HCT116 (cell line): ENCODE measurements around the gene TRIM6. TPM values are rescaled to one million over a fixed set of nuclear protein-coding genes. Genes with fewer than 3 reads are reported as not detected.

Experiments used
- ATAC-seq: fragments of 200-7000 bp; cut with Tn5 transposase; 2 replicates; pipeline ENCODE4 v1.9.1; 2020; ENCODE audit warnings: mild to moderate bottlenecking, moderate library complexity
- BruUV-seq: library from RNA; stranded (reverse); fragments of 400-500 nt; replicated peaks from 2 replicates; lab custom pipeline; 2021; lab: Mats Ljungman, UMichigan
- CTCF ChIA-PET: fragments of 300-600 bp; sonication (Branson Sonifier 250); formaldehyde crosslinking; loops from one replicate; lab custom pipeline; 2021; ENCODE audit warnings: antibody characterized with exemption; lab: Charles Lee
- POLR2A ChIA-PET: fragments of 300-600, 350-600 bp; sonication (Branson Sonifier 250); formaldehyde crosslinking; loops from one replicate; lab custom pipeline; 2021; ENCODE audit warnings: antibody characterized with exemption; lab: Charles Lee
- RAD21 ChIA-PET, 2 experiments: fragments of 300-600 bp; sonication (Branson Sonifier 250); formaldehyde crosslinking; loops; one replicate each; lab custom pipeline; 2023; ENCODE audit warnings: low total read pairs in 2 of 2; ENCODE audit not compliant: uncharacterized antibody in 2 of 2, unreplicated experiment in 2 of 2, low non-redundant PET in 1 of 2; lab: Charles Lee
- DNase-seq: peaks from one replicate; pipeline ENCODE4 v3.0.0-alpha.2; 2010; ENCODE audit warnings: low read depth, low spot score
- H2AFZ ChIP-seq: fragments of 200-600 bp; shearing (Covaris generic), sonication (generic); 2 replicates; pipeline ENCODE4 v1.6.1; 2017; ENCODE audit warnings: low read depth, mixed run types, mixed read lengths, antibody characterized with exemption, low read length; ENCODE audit not compliant: poor library complexity, severe bottlenecking
- H3K27ac ChIP-seq: 2 replicates; pipeline ENCODE4 v1.5.1; 2012; ENCODE audit warnings: low read depth, low read length
- H3K27me3 ChIP-seq: fragments of 200-600 bp; sonication (generic); 2 replicates; pipeline ENCODE4 v1.6.1; 2016; ENCODE audit warnings: mixed run types, low read length, mixed read lengths; ENCODE audit not compliant: insufficient read depth
- H3K36me3 ChIP-seq, 2 experiments: fragments of 200-500 bp in 1 of 2; fragments of 200-600 bp in 1 of 2; sonication (Bioruptor generic) in 1 of 2; sonication (generic) in 1 of 2; 2 replicates each; pipeline versions ENCODE4 v1.5.1 to v1.6.1; 2014 to 2016; ENCODE audit warnings: low read length in 2 of 2, inconsistent platforms in 1 of 2, mixed read lengths in 1 of 2, mixed run types in 1 of 2; ENCODE audit not compliant: insufficient read depth in 2 of 2, control insufficient read depth in 1 of 2
- H3K4me1 ChIP-seq, 2 experiments: fragments of 200-600 bp in 1 of 2; sonication (generic) in 1 of 2; 2 replicates each; pipeline versions ENCODE4 v1.5.1 to v1.6.1; 2012 to 2017; ENCODE audit warnings: low read length in 2 of 2, inconsistent platforms in 1 of 2, mild to moderate bottlenecking in 1 of 2, mixed read lengths in 1 of 2, mixed run types in 1 of 2, moderate library complexity in 1 of 2; ENCODE audit not compliant: insufficient read depth in 2 of 2, control insufficient read depth in 1 of 2
- H3K4me2 ChIP-seq: fragments of 200-600 bp; sonication (generic); 2 replicates; pipeline ENCODE4 v1.6.1; 2017; ENCODE audit warnings: mixed run types, low read length, mixed read lengths
- H3K4me3 ChIP-seq, 2 experiments: fragments of 200-600 bp in 1 of 2; sonication (generic) in 1 of 2; replicated peaks in 1 of 2; 2 replicates each; pipeline ENCODE4 v1.5.1; 2011 to 2016; ENCODE audit warnings: low read length in 2 of 2, control low read depth in 1 of 2, low read depth in 1 of 2, mild to moderate bottlenecking in 1 of 2, mixed read lengths in 1 of 2, mixed run types in 1 of 2
- H3K79me2 ChIP-seq: fragments of 200-600 bp; sonication (generic); 2 replicates; pipeline ENCODE4 v1.6.1; 2017; ENCODE audit warnings: mild to moderate bottlenecking, mixed run types, low read length, moderate library complexity, mixed read lengths; ENCODE audit not compliant: insufficient read depth
- H3K9ac ChIP-seq: fragments of 200-600 bp; sonication (generic); 2 replicates; pipeline ENCODE4 v1.6.1; 2016; ENCODE audit warnings: low read length, mixed read lengths
- H3K9me2 ChIP-seq: fragments of 200-600 bp; sonication (generic), shearing (Covaris generic); 2 replicates; pipeline ENCODE4 v1.6.1; 2017; ENCODE audit warnings: mixed run types, mild to moderate bottlenecking, moderate library complexity; ENCODE audit not compliant: insufficient read depth
- H3K9me3 ChIP-seq, 2 experiments: fragments of 200-500 bp in 1 of 2; fragments of 200-600 bp in 1 of 2; sonication (Bioruptor generic) in 1 of 2; sonication (generic) in 1 of 2; 2 replicates each; pipeline ENCODE4 v1.6.1; 2014 to 2017; ENCODE audit warnings: low read length in 2 of 2, mixed read lengths in 2 of 2, inconsistent platforms in 1 of 2, low read depth in 1 of 2, mild to moderate bottlenecking in 1 of 2, mixed run types in 1 of 2, moderate library complexity in 1 of 2; ENCODE audit not compliant: control insufficient read depth in 1 of 2, insufficient read depth in 1 of 2
- H4K20me1 ChIP-seq: fragments of 200-600 bp; sonication (generic), shearing (Covaris generic); 2 replicates; pipeline ENCODE4 v1.6.1; 2017; ENCODE audit warnings: mixed run types, mild to moderate bottlenecking, moderate library complexity; ENCODE audit not compliant: insufficient read depth
- CBX3 ChIP-seq: IDR thresholded peaks from 2 replicates; pipeline ENCODE4 v1.6.1; 2012; ENCODE audit warnings: low read depth
- CEBPB ChIP-seq: IDR thresholded peaks from 2 replicates; pipeline ENCODE4 v1.6.1; 2012; ENCODE audit warnings: low read depth
- CTCF ChIP-seq, 3 experiments: fragments of 200-600 bp in 1 of 3; sonication (generic) in 1 of 3; IDR thresholded peaks in 2 of 3; conservative IDR thresholded peaks in 1 of 3; 2 replicates each; pipeline ENCODE4 v1.5.1; 2012 to 2017; ENCODE audit warnings: low read depth in 2 of 3, low read length in 2 of 3, antibody characterized with exemption in 1 of 3, borderline replicate concordance in 1 of 3, control low read depth in 1 of 3, mild to moderate bottlenecking in 1 of 3, mixed read lengths in 1 of 3, mixed run types in 1 of 3, moderate library complexity in 1 of 3; ENCODE audit not compliant: insufficient read depth in 1 of 3
- EGR1 ChIP-seq: IDR thresholded peaks from 2 replicates; pipeline ENCODE4 v1.6.1; 2012; ENCODE audit warnings: low read depth
- ELF1 ChIP-seq: IDR thresholded peaks from 2 replicates; pipeline ENCODE4 v1.6.1; 2012; ENCODE audit warnings: low read depth, borderline replicate concordance
- EZH2 ChIP-seq: fragments of 200-600 bp; sonication (generic); IDR thresholded peaks from 2 replicates; pipeline ENCODE4 v1.6.1; 2017; ENCODE audit warnings: antibody characterized with exemption, mixed run types
- EZH2phosphoT487 ChIP-seq: fragments of 200-600 bp; IDR thresholded peaks from 2 replicates; pipeline ENCODE4 v1.6.1; 2018; ENCODE audit warnings: antibody characterized with exemption, borderline replicate concordance
- JUND ChIP-seq: IDR thresholded peaks from 2 replicates; pipeline ENCODE4 v1.6.1; 2012
- MAX ChIP-seq: IDR thresholded peaks from 2 replicates; pipeline ENCODE4 v1.6.1; 2012
- POLR2A ChIP-seq: IDR thresholded peaks from 2 replicates; pipeline ENCODE4 v1.7.0; 2011; ENCODE audit warnings: borderline replicate concordance; ENCODE audit not compliant: insufficient read depth, insufficient read length; ENCODE audit errors: extremely low read depth
- POLR2AphosphoS5 ChIP-seq: IDR thresholded peaks from 2 replicates; pipeline ENCODE4 v1.6.1; 2011; ENCODE audit warnings: mild to moderate bottlenecking, low read depth, low read length, moderate library complexity
- RAD21 ChIP-seq: IDR thresholded peaks from 2 replicates; pipeline ENCODE4 v1.6.1; 2012; ENCODE audit warnings: low read depth, mild to moderate bottlenecking
- REST ChIP-seq: IDR thresholded peaks from 2 replicates; pipeline ENCODE4 v1.6.1; 2012; ENCODE audit warnings: low read depth
- SIN3A ChIP-seq: IDR thresholded peaks from 2 replicates; pipeline ENCODE4 v1.6.1; 2012; ENCODE audit warnings: low read depth
- SP1 ChIP-seq: IDR thresholded peaks from 2 replicates; pipeline ENCODE4 v1.6.1; 2012; ENCODE audit warnings: low read depth
- SRF ChIP-seq: IDR thresholded peaks from 2 replicates; pipeline ENCODE4 v1.6.1; 2012; ENCODE audit warnings: low read depth
- TCF7L2 ChIP-seq: IDR thresholded peaks from 2 replicates; pipeline ENCODE4 v1.7.0; 2011; ENCODE audit warnings: borderline replicate concordance, inconsistent platforms; ENCODE audit not compliant: insufficient read depth, insufficient read length; ENCODE audit errors: extremely low read depth
- YY1 ChIP-seq: IDR thresholded peaks from 2 replicates; pipeline ENCODE4 v1.6.1; 2011; ENCODE audit warnings: low read length, low read depth, moderate library complexity, mild to moderate bottlenecking; ENCODE audit not compliant: insufficient replicate concordance; ENCODE audit errors: extremely low read depth
- ZBTB33 ChIP-seq: IDR thresholded peaks from 2 replicates; pipeline ENCODE4 v1.6.1; 2011; ENCODE audit warnings: mild to moderate bottlenecking, low read length, moderate library complexity; ENCODE audit not compliant: insufficient replicate concordance; ENCODE audit errors: extremely low read depth
- ZFX ChIP-seq: fragments of 450-650 bp; IDR thresholded peaks from 2 replicates; pipeline ENCODE4 v1.6.1; 2017
- intact Hi-C: fragments of 100-400 bp; cut with micrococcal nuclease; formaldehyde crosslinking; loops from 2 replicates; pipeline ENCODE4 v1.10.0; 2022
- total RNA-seq: library from RNA; stranded (reverse); gene quantifications from one replicate; pipeline ENCODE4 v1.2.1, GENCODE V29; 2021; ENCODE audit not compliant: unreplicated experiment

TRIM6 gene
- total RNA-seq, 1 experiment from 2014 or later = 3.0 TPM

GRCh38 chr11:5550440-5551095, 45.9 kb upstream of the TRIM6 start:
- Histone ChIP-seq H3K4me2 (peak overlapping the region; percentile 60), H3K4me3 (peak overlapping the region in 1 of 2 experiments; percentile 8; a peak in 1 of 4 replicates), H4K20me1 (no peaks in the 10 kb centered on the region), H3K9ac (peak overlapping the region; percentile 8), H3K36me3 (no peaks in the 10 kb centered on the region), H3K27me3 (peaks cover 16% of the 10 kb centered on the region), H3K9me3 (no peaks in the 10 kb centered on the region), H3K9me2 (no peaks in the 10 kb centered on the region), H3K4me1 (peaks cover 3 to 13% of the 10 kb centered on the region in 2 experiments), H3K79me2 (no peaks in the 10 kb centered on the region), H2AFZ (peak overlapping the region; percentile 46), H3K27ac (no peak overlapping the region)
- BruUV-seq = no TSS peak
- CTCF ChIA-PET = no interaction called here
- RAD21 ChIA-PET = no interaction called here
- POLR2A ChIA-PET = interaction anchor here (2.2 kb wide), 1 partner anchor 45 kb away, joined by 10 read pairs; no protein-coding TSS in a partner anchor
- peak; percentile 54 for DNase-seq
- intact Hi-C loops = loop anchor here (5.0 to 10.0 kb wide), 2 partner anchors 73 to 346 kb away; partner anchors contain the start of gene OR51V1
- peak; percentile 82 for ATAC-seq
- TF ChIP-seq EGR1 (no peak), MAX (0 out of 2 replicates have a peak, but pooled peaks have one; percentile 16), CTCF (IDR thresholded peaks at IDR 0.05 in 2 of 3, conservative IDR thresholded peaks at IDR 0.05 in 1 of 3; ENCODE audit: borderline replicate concordance in 1 of 3, insufficient read depth in 1 of 3, low read depth in 2 of 3, low read length in 2 of 3) (no peak), POLR2AphosphoS5 (no peak), YY1 (no peak), EZH2 (no peak), ELF1 (no peak), ZFX (no peak), JUND (peak; percentile 88), SRF (peak; percentile 59), REST (no peak), SIN3A (0 out of 2 replicates have a peak, but pooled peaks have one; percentile 39), SP1 (peak; percentile 65), EZH2phosphoT487 (no peak), POLR2A (no peak), RAD21 (no peak), CBX3 (peak; percentile 71), ZBTB33 (no peak), CEBPB (no peak), TCF7L2 (no peak)
